NCI-H748 treated with DMSO at 0.1 percent for 48 hours (cell line): Measurements from ENCODE around the gene CLEC12A.
"Not testable (repeated sequence)": the region's sequence is repeated elsewhere in the genome, so short reads cannot be mapped to it uniquely, and the experiment has no call there.

Source experiments
- DNase-seq: peaks from one replicate; lab custom pipeline; 2025; lab: John Stamatoyannopoulos, UW

Gene CLEC12A

GRCh38 chr12:9971181-9971580 is at the start of gene CLEC12A:
Gene CLEC12A, plus strand, starts transcription at chr12:9971409. Its CDS starts 188 bp downstream, at chr12:9971597.
- DNase-seq: no peak

- no peak for DNase-seq
Observed at GRCh38 chr12:9922429-9922828, 48.8 kb upstream of the CLEC12A start.

GRCh38 chr12:9925705-9926393 is 45.4 kb upstream of the CLEC12A start:
- DNase-seq: no peak

- no peak for DNase-seq
Observed at GRCh38 chr12:9926876-9927275, 44.3 kb upstream of the CLEC12A start.

- DNase-seq: no peak
Observed at GRCh38 chr12:9928607-9929006, 42.6 kb upstream of the CLEC12A start.

- DNase-seq: no peak
Observed at GRCh38 chr12:9931245-9931644, 40.0 kb upstream of the CLEC12A start.

- DNase-seq: no peak
Observed at GRCh38 chr12:9932270-9932669, 38.9 kb upstream of the CLEC12A start, which contains the start of gene CLEC2A. Gene CLEC2A, minus strand, starts transcription at chr12:9932370. Its CDS starts 41 bp downstream, at chr12:9932329.

GRCh38 chr12:9933958-9934357 is 37.3 kb upstream of the CLEC12A start:
- DNase-seq: no peak

- DNase-seq: no peak
Observed at GRCh38 chr12:9935026-9935425, 36.2 kb upstream of the CLEC12A start.

GRCh38 chr12:9936591-9936990 is 34.6 kb upstream of the CLEC12A start:
- DNase-seq: no peak

GRCh38 chr12:9940375-9940774 is 30.8 kb upstream of the CLEC12A start:
- no peak for DNase-seq

- no peak for DNase-seq
Observed at GRCh38 chr12:9941838-9942237, 29.4 kb upstream of the CLEC12A start.

- peak; percentile 64 for DNase-seq
Observed at GRCh38 chr12:9943240-9943639, 28.0 kb upstream of the CLEC12A start.

GRCh38 chr12:9944391-9944790 is 26.8 kb upstream of the CLEC12A start:
- no peak for DNase-seq

GRCh38 chr12:9947674-9948073 is 23.5 kb upstream of the CLEC12A start:
- no peak for DNase-seq

- DNase-seq: no peak
Observed at GRCh38 chr12:9948606-9949296, 22.5 kb upstream of the CLEC12A start.

- no peak for DNase-seq
Observed at GRCh38 chr12:9951026-9951675, 20.1 kb upstream of the CLEC12A start.

- not testable (repeated sequence) for DNase-seq
Observed at GRCh38 chr12:9952954-9953729, 18.1 kb upstream of the CLEC12A start.

- no peak for DNase-seq
Observed at GRCh38 chr12:9957834-9958233, 13.4 kb upstream of the CLEC12A start.

- no peak for DNase-seq
Observed at GRCh38 chr12:9960590-9960989, 10.6 kb upstream of the CLEC12A start.

- DNase-seq: no peak
Observed at GRCh38 chr12:9961106-9961505, 10.1 kb upstream of the CLEC12A start.

- DNase-seq: no peak
Observed at GRCh38 chr12:9961901-9962300, 9.3 kb upstream of the CLEC12A start.
